Mucosa of descending colon (tissue), 3 donors: Measurements from ENCODE around the gene BLMH. TPM values are rescaled to one million over a fixed set of nuclear protein-coding genes. Genes with fewer than 3 reads are reported as not detected.
A peak's percentile ranks its signal among the peaks of the same experiment; 100 is the strongest.

Experiments used
- ATAC-seq: fragments of 200-7000 bp; cut with Tn5 transposase; one replicate; pipeline ENCODE4 v1.9.1; 2020; ENCODE audit warnings: mild to moderate bottlenecking, moderate library complexity
- DNase-seq, 3 donors: peaks; one replicate each; pipeline ENCODE4 v3.0.0-alpha.2; 2020
- H3K36me3 ChIP-seq: fragments of 200-600 bp; one replicate; pipeline ENCODE4 v1.8.0; 2021; ENCODE audit warnings: low read depth, mild to moderate bottlenecking
- H3K4me1 ChIP-seq: fragments of 200-600 bp; one replicate; pipeline ENCODE4 v1.8.0; 2021; ENCODE audit warnings: low read depth, mild to moderate bottlenecking
- H3K4me3 ChIP-seq: fragments of 200-600 bp; one replicate; pipeline ENCODE4 v1.8.0; 2021; ENCODE audit warnings: mild to moderate bottlenecking
- H3K9me3 ChIP-seq: fragments of 200-600 bp; one replicate; pipeline ENCODE4 v1.8.0; 2021; ENCODE audit warnings: mild to moderate bottlenecking
- intact Hi-C, 2 donors: fragments of 100-400 bp; cut with DNase I in 1 of 2; cut with micrococcal nuclease in 1 of 2; formaldehyde crosslinking; loops; one replicate each; pipeline versions ENCODE4 v1.11.0 to v1.11.1; 2022; cut with DNase I, micrococcal nuclease
- long read RNA-seq, 2 donors: library from polyadenylated mRNA; unstranded; transcript quantifications; one replicate each; pipeline ENCODE4 v2.0.0, GENCODE V29; 2019 to 2021
- total RNA-seq, 3 donors: library from RNA; stranded (reverse); fragmentation: NEBNext Ultra II Directional in 2 of 3; extraction: Animal tissue kit (Norgen Biotek cat#: 25700) in 2 of 3; gene quantifications; one replicate each; pipeline versions ENCODE4 v1.2.1 to v1.2.4, GENCODE V29; 2021 to 2023
- TF ChIP-seq, protein P1 (sequence below): fragments of 200-600 bp; IDR thresholded peaks from one replicate; pipeline ENCODE4 v1.8.0; 2022; ENCODE audit warnings: antibody characterized with exemption, mild to moderate bottlenecking
- donor health status: DM: no; HTN: no; CAD: no; lungs with moderate emphysema.
- donor health status: DM: no; HTN: no; CAD: no.
- donor health status: DM: no; HTN: yes; CAD: no.

Gene BLMH, protein sequence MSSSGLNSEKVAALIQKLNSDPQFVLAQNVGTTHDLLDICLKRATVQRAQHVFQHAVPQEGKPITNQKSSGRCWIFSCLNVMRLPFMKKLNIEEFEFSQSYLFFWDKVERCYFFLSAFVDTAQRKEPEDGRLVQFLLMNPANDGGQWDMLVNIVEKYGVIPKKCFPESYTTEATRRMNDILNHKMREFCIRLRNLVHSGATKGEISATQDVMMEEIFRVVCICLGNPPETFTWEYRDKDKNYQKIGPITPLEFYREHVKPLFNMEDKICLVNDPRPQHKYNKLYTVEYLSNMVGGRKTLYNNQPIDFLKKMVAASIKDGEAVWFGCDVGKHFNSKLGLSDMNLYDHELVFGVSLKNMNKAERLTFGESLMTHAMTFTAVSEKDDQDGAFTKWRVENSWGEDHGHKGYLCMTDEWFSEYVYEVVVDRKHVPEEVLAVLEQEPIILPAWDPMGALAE
- 10 to 100 TPM; 18.1 to 31.9 (median 22.0) TPM for total RNA-seq
- long read RNA-seq, donor 1, transcript BLMH-201 (12 exons, 2,365 nt), result major isoform, 38 of 46 reads
- long read RNA-seq, donor 1, partial matches to known transcripts, result 6 of 46 reads
- long read RNA-seq, donor 1, other reads (novel, unspliced or antisense), result 2 of 46 reads
- long read RNA-seq, donor 2, transcript BLMH-201 (12 exons, 2,365 nt), result major isoform, 24 of 29 reads
- long read RNA-seq, donor 2, partial matches to known transcripts, result 3 of 29 reads
- long read RNA-seq, donor 2, other reads (novel, unspliced or antisense), result 2 of 29 reads

DNA sequence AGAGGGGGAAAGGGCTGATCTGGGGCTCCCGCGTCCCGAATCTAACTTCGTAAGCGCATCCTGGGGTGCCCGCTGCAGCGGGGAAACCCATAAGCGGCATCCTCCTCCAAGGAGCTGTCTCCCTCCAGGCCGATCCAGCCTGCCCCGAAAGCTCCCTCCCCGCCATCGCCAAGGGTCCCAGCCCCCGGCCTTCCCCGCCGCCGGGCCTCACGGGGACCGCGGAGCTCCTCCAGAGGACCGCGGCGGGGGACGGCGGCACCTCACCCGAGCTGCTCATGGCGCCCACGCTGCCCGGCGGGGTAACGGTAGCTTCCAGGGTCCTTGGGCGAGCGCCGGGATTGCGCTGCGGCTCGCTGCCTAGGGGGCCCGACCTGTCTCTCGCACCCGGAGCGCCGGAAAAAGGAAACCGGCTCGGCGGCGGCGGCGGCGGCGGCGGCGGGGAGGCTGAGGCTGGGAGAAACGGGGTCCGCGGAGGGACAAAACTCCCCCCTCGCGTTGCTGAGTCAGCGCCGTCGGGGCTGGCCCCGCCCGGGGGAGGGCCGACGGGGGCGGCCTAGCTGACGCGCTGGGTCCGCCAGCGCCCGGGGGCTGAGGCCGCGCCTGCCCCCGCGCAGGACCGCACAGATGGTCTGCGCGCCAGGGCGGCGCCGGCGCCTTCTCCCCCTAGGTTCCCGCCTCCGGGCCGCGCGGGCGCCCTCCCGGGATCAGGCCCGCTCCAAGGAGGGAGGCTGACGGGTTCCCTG is at the start of gene BLMH:
Gene BLMH, minus strand, starts transcription at position 402 of the 743 bp plus-strand sequence. Its CDS starts 125 bp downstream, at position 277.
- H3K4me3 ChIP-seq, result peak within 1 kb of the TSS; percentile 91
- DNase-seq (peak; percentile 80 to 87 (median 85)), ATAC-seq (peak; percentile 95)
- TF ChIP-seq, protein P1, sequence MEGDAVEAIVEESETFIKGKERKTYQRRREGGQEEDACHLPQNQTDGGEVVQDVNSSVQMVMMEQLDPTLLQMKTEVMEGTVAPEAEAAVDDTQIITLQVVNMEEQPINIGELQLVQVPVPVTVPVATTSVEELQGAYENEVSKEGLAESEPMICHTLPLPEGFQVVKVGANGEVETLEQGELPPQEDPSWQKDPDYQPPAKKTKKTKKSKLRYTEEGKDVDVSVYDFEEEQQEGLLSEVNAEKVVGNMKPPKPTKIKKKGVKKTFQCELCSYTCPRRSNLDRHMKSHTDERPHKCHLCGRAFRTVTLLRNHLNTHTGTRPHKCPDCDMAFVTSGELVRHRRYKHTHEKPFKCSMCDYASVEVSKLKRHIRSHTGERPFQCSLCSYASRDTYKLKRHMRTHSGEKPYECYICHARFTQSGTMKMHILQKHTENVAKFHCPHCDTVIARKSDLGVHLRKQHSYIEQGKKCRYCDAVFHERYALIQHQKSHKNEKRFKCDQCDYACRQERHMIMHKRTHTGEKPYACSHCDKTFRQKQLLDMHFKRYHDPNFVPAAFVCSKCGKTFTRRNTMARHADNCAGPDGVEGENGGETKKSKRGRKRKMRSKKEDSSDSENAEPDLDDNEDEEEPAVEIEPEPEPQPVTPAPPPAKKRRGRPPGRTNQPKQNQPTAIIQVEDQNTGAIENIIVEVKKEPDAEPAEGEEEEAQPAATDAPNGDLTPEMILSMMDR, result no peak
- H3K36me3 ChIP-seq, result no peaks in the 10 kb centered on the region
- H3K4me1 ChIP-seq, result peaks cover 2% of the 10 kb centered on the region
- no peaks in the 10 kb centered on the region for H3K9me3 ChIP-seq
- intact Hi-C loops, result no loop called here

DNA sequence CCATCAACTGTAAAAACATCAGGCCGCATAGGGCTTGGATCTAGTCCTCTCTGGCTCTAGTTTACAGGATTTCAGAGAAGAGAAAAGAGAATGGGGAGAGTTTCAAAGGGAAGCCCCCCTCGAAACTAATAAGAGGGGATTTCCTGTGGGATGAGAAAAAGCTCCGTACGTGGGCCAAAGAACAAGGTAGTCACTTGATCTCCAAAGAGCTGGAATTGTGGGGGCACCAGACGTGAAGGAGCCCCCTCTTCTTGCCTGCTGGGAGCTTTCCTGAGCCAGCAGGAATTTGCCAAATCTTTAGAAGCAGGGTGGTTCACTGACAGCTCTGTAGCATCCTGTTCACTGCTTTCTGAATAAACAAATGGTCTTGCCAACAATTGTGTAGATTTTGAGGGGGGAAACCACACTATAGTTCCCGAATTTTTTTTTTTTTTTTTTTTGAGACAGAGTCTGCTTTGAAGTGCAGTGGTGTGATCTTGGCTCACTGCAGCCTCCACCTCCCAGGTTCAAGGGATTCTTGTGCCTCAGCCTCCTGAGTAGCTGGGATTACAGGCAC is 49.1 kb upstream of the BLMH start:
- Histone ChIP-seq H3K4me3 (no peak overlapping the region), H3K4me1 (peaks cover 28% of the 10 kb centered on the region), H3K9me3 (no peaks in the 10 kb centered on the region), H3K36me3 (no peaks in the 10 kb centered on the region)
- TF ChIP-seq, protein P1, result no peak
- ATAC-seq (no peak), DNase-seq (no peak)
- intact Hi-C loops, result no loop called here

DNA sequence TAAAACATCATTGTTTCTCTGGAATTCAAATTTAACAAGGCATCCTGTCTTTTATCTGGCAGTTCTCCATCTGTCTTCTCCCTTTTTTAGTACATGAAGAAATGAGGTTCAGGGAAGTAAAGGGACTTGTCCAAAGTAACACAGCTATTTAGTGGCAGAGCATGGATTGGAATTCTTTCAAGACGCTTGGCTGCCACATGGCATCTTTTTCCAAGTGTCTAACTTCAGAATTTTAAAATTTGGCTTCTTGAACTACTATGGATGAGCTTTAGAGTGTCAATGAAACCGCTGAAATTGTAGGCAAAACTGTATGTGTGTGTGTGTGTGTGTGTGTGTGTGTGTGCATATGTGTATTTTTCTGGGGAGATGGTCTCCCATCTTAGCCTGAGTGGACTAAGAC is 47.3 kb upstream of the BLMH start:
- DNase-seq (no peak), ATAC-seq (no peak)
- TF ChIP-seq, protein P1, result no peak
- Histone ChIP-seq H3K4me3 (no peak overlapping the region), H3K36me3 (no peaks in the 10 kb centered on the region), H3K9me3 (no peaks in the 10 kb centered on the region), H3K4me1 (peaks cover 18% of the 10 kb centered on the region)
- intact Hi-C loops, result loop anchor here in 1 of 2 donors (10.0 kb wide), 1 partner anchor 234 kb away; no protein-coding TSS in a partner anchor

DNA sequence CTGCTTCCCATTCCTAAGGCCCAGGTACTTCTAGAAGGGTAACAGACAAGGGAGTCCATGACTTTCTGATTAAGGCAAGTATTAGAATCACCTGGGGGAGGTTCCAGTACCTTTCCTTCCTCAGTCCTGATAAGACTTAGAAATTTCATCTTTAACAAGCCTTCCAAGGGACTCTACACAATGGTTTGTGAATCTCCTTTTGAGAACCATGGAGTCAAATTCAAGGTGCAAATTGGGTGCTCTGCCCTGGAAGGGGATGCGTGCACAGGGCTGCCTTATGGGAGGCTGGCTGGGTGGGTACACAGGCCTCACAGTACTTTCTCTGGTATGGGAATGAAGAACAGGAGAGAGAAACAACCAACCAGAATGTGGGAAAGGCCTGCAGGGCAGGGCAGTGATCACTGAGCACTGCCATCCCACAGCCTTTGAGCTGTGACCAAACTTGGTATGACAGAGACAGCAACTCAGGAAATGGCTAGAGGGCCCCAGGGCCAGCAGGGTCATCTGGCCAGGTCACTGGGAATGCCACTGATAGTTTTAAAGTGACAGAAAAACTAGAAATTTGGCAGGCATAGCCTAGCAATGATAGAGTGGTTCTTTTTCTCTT is 45.8 kb upstream of the BLMH start:
- no peaks in the 10 kb centered on the region for H3K9me3 ChIP-seq
- TF ChIP-seq, protein P1, result no peak
- intact Hi-C loops, result loop anchor here in 1 of 2 donors (10.0 kb wide), 1 partner anchor 233 kb away; no protein-coding TSS in a partner anchor
- DNase-seq (no peak), ATAC-seq (no peak)
- H3K4me3 ChIP-seq, result no peak overlapping the region
- H3K36me3 ChIP-seq, result no peaks in the 10 kb centered on the region
- peaks cover 17% of the 10 kb centered on the region for H3K4me1 ChIP-seq
